IPS-11a (cell line): ENCODE results near the gene IQSEC3.

Source experiments
- H3K4me3 ChIP-seq: one replicate; pipeline ENCODE4 v1.5.1; 2013; ENCODE audit warnings: low read depth, low read length, control low read depth

Gene IQSEC3

DNA sequence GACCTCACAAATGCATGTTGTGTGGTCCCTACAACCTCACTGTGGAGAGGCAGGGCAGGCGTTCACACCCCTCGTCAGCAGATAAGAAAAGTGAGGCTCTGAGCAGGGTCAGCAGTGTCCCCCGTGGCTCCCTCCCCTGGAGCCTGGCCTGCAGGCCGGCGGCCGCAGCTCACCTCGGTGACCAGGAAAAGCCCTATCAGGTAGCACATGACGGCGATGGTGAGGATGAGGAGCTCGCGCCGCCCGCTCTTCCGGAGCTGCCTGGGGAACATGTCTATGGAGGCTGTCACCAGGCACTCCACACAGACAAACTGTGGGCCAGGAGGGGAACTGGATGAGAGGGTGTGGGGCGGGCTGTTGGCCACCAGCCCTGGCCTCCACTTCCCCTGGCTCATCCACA, 129.4 kb downstream of the IQSEC3 start:
- H3K4me3 ChIP-seq = no peak overlapping the region

DNA sequence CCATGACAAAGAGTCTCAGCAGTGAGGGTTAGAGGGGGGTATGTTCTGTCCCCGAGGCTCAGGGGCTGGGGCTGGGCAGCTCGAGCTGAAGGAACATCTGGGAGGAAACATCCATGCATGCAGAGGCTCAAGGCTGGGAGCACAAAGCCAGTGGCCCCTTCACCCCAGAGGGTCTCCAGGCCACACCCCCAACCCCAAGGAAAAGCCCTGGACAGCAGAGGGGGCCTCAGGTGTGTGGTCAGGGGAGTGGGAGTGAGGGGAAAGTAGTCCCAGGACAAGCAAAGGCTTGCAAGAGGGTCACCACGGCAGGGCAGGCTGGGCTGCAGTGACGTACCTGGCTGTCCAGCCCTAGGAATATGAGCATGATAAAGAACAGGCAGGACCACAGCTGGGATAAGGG, 129.9 kb downstream of the IQSEC3 start:
- H3K4me3 ChIP-seq = no peak overlapping the region

DNA sequence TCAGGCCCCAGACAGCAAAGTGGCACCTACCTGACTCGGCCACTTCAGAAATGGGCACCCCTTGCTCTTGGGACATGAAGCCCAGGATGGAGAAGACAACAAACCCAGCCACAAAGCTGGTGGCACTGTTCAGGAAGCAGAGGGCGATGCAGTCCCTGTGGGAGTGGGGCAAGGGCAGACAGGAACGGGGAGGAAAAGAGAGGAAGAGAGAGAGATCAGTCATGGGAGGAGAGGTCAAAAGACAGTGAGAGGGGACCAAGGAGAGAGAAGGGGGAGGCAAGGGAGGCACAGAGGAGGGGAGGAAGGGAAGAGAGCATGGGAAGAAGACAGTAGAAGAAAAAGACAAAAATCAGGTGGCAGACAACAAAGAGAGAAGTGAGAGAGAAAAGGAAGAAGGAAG, 130.8 kb downstream of the IQSEC3 start:
- no peak overlapping the region for H3K4me3 ChIP-seq

DNA sequence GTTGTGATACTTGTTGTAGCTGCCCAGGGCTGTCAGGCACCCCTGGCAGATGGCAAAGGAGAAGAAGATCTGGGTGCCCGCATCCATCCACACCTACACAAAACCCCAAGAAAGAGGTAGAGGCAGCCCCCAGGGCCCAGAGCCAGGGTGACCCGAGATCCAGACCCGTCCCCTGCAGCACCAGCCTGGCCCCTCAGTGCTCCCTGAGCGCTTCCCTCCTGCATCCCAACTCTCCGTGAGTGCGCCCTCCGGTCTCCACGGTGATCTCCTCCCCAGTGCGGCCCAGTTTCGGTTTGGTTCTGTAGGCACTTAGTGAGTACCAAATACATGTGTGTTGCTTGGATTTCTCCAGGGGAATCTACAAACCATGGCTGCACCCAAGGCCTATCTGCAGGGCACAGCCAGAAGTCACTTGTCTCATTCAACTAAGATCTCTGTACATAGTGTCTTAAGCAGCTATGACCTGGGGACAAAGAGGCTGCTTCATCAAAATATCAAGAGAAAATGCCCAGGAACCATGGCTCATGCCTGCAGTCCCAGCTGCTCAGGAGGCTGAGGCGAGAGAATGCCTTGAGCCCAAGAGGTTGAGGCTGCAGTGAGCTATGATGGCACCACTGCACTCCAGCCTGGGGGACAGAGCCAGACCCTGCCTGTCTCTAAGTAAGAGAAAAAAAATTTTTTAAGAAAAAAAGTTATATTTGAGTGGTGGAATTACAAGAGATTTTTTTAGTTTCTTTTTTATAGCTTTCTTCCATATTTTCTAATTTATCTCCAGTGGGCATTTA, 131.5 kb downstream of the IQSEC3 start:
- H3K4me3 ChIP-seq = no peak overlapping the region

DNA sequence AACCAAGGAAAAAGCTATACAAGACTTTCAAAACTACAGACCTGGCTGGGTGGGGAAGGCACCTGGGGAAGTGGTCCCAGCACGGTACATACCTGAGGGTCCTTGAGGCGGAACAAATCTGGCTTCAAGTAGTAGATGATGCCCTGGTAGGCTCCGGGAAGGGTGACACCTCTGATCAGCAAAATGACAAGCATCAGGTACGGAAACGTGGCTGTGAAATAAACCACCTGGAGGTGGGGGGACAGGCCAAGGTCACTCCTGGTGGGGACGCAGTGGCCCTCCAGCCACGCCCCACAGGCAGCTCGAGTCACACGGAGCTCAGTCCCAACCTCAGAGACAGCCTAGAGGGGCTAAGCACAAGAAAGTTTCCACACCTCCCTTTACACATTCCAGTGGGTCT, 132.1 kb downstream of the IQSEC3 start:
- no peak overlapping the region for H3K4me3 ChIP-seq

DNA sequence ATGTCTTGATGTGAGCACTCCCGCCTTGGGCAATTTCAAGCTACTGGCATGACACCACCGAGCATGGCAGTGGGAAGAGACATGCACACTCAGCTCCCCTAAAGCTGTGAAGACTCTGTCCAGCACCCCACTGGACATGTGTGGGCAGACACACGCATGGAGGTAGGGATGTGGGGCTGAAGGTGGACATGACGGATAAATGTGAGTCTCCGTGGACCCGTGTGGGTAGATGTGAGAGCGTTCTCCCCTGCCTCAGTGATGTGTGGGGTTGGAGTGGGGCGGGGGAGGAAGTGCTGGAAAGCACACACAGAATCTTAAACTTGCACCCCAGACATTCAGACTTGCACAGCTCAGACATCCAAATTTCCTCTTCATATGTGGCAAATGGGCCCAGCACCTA, 134.8 kb downstream of the IQSEC3 start:
- no peak overlapping the region for H3K4me3 ChIP-seq

DNA sequence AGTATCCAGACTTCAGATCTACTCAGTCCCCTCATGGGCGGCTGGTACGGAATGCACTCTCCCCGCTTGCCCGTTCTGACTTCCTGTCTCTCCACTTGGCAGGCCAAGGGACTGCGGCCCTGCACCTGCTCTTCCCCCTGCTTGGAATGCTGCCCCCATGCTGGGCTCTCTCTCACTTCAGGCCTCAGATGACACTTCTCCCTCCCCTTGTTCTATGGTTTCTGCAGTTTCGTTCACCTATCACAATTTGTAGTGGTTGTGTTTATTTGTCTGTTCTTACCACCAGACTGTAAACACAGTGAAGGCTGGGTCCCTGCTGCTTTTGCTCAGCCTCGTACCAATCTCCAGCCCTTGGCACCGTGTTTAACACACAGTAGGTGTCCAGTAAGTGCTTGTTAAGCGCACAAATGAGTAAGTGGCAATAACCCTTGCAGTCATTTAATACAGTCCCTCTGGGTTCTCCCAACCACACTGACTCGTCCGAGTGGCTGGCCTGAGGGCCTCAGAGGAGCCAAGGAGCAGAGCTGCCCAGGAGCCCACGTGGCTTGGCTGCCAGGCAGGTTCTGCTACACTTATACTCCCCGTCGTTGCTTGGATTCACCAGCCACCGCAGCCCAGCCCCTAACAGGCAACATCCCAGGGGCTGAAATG, 135.6 kb downstream of the IQSEC3 start:
- H3K4me3 ChIP-seq = no peak overlapping the region

DNA sequence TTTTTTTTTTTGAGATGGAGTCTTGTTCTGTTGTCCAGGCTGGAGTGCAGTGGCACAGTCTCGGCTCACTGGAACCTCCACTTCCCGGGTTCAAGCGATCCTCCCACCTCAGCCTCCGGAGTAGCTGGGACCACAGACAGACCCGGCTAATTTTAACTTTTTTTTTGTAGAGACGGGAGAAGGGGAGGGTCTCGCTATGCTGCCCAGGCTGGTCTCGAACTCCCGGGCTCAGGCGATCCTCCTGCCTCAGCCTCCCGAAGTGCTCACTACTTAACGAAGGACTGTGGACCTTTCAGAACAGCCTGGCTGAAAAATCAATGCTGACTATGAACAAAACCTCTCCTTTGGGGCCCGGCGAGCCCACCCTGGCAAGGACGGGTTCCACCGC, 136.5 kb downstream of the IQSEC3 start:
- peak overlapping the region; percentile 50 for H3K4me3 ChIP-seq

DNA sequence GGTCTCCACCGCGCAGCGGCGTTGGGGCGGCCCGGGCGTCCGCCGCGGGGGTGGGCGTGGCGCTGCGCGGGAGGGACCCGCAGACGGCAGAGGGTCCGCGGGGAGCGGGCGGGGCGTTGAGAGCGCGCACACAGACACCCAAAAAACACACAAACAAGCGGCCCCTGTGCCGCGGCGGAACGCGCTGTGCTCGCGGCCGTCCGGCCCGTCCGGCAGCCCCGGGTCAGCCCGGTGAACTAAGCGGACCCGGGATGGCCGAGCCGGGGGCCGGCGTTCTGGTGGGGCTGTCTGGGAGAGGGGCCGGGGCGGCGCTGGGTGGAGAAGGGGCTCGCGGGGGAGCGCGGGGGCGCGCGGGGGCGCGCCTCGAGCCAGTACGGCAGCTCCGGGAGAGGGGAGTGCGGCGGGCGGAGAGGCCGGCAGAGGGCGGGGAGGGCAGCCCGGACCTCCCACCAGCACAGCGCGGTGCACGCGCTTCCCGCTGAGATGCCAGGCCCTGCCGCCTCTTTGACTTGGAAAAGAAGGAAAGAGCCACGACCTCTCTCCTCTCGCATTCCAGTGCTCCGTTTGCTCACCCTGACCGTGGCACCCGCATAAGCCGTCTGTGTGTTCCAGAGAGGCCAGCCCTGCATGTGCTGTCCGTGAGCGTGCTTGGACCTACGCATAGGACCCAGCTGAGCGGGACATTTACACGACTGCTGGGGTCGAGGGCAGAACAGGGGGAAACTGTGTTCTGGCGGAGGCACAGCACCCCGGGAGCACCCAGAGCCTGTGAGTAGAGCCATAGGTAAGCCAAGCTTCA, 137.1 kb downstream of the IQSEC3 start:
- H3K4me3 ChIP-seq = peak overlapping the region; percentile 50

DNA sequence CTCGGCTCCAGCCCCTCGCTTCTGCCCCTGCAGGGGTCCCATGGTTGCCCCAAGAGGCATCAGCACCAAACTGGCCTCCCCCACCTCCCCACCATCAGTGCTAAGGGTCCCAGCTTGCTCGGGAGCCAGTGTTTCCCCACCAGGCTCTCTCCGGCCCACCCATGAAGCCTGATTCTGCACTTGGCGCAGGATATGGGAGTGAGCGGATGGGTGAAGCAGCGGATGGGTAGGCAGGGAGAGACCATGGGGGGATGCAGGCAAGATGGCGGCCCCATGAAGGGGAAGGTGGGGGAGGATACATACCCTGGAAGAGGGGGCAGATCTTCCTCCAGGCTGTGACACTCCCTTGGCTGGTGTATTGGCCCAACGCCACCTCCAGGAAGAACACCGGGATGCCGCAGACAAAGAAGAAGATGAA, 137.7 kb downstream of the IQSEC3 start:
- peak overlapping the region; percentile 50 for H3K4me3 ChIP-seq

DNA sequence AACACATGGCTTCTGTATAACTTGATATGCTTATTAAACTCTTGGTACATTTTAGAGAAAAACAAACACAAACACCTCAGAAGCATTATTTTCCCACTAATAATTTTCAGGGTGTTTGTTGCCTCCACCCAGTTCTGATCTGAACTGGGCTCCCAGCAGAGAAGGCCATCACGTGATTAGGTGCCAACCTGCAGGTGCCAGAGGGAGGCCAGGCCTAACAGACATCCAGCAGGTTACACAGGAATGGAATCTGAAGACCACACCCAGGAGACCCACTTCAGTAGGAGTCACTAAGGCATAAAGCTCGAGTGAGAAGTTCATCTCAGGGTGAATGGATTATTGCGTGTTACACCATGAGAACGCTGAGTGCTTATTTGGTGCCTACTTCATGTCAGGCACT, 138.5 kb downstream of the IQSEC3 start:
- no peak overlapping the region for H3K4me3 ChIP-seq

DNA sequence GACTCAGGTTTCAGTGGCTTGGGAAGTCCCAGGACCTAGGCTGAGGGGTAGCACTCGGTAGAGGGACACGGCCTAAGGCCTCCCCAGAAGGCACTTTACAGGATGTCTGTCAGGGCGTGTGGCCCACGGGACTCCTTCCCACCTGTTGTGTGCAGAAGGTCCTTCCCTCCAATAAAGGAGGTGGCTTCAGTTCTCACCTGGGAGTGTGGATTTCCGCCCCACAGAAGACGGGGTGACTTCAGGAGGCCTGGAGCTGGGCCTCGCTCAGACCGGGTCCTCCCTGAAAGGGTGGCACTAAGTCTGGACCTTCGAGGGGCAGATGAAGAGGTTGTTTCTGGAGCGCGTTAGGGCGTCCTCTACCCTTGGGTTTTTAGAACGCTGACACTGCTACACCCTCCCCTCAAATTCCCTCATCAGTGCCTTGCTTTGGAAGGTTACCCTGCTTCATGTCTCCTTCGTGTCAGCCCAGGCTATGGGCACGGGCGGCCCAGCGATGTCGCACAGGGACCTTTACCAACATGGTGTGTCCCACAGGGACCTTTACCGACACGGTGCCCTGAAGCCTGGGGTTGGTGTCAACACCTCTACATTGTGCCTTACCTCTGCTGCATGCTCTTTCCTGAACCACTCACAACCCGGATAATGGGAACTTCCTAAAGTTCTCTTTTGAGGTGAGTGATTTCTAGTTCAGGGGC, 140.3 kb downstream of the IQSEC3 start:
- H3K4me3 ChIP-seq = no peak overlapping the region

DNA sequence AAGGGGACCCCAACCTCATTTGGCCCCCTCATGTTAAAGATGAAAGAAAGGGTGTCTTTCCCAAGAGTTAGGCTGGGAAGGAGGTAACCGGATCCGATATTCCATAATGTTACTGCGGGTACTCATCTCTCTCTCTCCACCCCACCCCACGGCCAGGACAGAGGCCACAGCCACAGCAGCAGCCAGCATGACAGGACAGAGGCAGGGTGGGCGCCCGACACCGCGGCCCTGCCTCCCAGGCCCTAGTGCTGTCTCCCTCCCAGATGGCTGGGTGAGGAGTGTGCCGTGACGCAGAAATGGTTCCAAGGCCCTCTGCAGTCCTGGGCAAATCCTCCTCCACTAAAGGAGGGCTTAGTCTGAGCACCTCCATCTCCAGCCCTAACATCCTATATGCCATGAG, 141.2 kb downstream of the IQSEC3 start:
- no peak overlapping the region for H3K4me3 ChIP-seq

DNA sequence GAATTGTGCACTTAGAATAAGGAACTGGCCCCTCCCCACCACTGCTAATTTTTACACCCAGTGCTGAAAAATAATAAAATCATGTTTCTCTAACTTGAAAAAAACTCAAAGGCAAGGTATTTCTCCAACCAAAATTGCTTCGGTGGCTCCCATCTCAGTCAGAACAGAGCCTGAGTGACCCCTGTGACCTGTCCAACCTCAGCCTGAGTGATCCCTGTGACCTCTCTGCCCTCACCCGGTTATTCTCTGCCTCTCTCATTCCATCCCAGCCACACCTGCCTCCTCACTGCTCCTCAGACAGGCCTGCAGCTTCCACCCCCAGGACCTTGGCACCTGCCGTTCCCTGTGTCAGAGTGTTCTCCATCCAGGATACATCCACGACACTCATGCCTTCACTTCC, 142.2 kb downstream of the IQSEC3 start:
- no peak overlapping the region for H3K4me3 ChIP-seq

DNA sequence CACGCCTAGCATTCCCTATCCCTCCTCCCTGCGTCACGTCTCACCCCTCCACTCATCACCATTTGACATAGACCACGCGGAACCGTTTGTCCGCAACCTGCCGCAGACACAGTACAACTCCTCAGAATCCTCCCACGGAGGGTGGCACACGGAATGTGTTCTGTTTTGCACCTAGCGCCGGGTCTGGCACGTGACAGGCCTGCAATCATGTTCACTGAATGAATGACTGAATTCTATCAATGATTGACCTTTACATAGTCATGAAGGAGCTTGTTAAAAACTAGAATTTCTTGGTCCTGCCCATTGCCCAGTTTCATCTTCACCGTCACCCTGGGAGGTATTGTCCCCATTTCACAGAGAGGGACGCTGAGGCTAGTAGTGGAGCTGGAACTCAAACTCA, 142.7 kb downstream of the IQSEC3 start:
- H3K4me3 ChIP-seq = no peak overlapping the region

DNA sequence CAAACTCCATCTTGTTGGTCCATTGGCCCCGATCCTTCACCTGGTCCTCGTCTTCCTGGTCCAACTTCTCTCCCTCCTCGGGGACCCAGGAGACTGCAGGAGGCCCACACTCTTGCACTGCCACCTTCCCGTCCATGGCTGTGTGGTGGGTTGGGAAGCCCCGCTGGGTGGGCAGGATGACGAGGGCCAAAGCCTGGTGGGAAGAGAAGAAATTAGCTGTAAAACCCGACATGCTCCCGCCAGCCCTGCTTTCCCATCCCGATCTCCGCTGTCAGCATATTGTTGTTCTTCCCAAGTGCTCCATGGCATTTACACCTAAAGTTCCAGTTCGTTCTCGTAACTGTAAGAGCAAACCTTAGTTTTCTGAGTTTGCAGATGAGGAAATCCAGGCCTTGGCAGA, 143.3 kb downstream of the IQSEC3 start:
- H3K4me3 ChIP-seq = no peak overlapping the region

DNA sequence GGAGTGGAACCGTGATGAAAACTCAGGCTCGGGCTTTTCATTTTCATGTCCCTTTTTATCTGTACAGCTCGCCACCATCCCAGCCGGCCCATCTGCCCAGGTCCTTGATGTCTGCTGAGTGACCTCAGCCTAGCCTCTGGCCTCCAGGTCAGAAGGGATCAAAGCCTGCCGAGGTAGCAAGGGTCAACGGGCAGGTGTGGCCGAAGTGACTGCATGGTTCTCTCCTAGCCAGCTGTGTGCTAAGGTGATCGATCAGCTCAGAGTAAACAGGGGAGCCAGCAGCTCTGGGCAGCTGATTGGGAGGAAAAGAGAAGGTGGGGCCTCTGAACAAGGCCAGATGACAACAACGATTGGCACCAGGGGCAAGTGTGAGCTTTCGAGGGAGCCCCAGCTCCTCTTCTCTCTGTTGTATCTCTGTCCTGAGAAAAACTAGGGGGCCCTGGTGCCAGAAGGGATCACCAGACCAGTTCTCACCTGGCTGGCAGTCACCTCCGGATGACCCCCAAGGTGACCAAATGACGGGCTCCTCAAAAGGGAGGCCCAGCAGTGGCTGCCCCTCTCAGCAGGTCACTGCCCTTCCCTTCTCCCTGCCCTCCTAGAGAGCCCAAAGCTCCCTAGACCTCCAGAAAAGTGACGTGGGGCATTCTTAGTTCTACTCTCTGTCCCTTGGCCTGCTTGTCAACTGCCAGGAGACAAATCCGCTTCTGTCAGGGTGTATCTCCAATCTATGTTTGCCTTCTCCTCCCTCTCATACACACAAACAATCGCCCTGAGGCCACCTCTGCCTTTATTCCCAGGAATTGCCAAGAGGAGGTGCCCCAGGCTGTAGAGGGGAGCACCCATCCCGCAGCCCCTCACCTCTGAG, 143.9 kb downstream of the IQSEC3 start:
- no peak overlapping the region for H3K4me3 ChIP-seq

DNA sequence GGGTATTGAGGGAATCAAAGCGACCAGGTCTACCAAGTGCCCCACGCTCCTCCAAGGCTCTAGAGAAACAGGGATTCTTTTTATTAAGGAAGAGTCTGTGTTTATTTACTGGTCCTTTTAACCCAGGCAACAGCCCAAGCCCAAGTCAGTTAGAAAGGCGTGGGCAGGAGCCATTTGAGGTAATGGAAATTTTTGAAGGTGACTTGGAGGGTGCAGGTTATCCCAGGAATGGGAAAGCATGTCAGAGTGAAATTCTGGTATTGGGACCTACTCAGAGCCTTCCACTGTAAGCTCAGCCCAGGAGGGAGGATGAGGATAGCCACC, 144.5 kb downstream of the IQSEC3 start:
- no peak overlapping the region for H3K4me3 ChIP-seq

DNA sequence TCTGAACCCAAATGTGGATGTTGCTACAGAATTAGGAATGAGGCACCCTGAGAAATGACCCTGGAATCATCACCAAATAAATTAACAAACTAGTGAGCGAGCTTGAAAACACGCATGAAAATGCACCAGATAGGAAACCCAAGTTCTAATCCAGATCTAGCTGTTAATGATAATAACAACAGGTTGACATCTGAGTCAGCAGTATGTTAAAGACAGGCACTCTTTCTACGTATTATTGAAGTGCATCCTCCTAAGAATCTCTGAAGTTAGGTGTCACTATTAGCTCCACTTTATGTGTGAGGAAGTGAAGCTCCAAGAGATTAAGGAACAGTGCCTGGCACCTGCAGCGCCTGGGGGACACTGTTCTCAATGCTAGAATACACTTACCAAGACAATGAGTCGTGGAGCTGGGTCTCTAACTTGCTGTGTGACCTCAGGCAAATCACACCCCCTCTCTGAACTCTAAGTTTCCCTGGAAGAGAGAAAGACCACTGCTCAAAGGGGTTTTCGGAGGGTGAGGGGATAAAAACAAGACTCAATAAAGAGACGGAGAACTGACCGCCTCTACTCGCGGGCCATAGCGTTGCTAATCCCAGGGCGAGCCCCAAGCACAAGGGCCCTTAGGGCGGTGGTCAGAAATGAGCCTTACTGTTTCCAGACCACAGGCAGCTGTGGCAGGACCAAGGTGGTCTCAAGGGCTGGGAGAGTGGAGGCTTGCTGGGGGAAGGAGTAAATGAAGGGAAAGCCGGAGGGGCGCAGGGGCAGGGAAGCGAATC, 145.3 kb downstream of the IQSEC3 start:
- H3K4me3 ChIP-seq = no peak overlapping the region

DNA sequence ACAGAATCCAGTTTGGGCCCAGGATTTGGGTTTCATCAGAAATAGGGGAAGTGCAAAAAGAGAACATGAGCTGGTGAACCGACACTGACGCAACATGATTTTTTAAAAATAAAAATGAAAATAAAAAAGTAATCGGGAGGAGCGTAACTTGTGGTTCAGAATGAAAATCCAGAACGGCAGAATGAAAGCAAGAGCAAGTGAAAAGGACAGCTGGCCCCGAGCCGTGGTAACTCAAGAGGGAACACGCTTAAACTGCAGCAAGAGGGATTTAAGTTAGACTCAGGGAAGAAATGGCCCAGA, 145.8 kb downstream of the IQSEC3 start:
- H3K4me3 ChIP-seq = no peak overlapping the region
